AG09319 (cell line): ENCODE results near the gene MCF2L2.

Experiments used
- DNase-seq: peaks from one replicate; pipeline ENCODE4 v3.0.0-alpha.2; 2010; ENCODE audit warnings: low read depth; ENCODE audit errors: extremely low read depth
- CTCF ChIP-seq: IDR thresholded peaks from 2 replicates; pipeline ENCODE4 v1.5.1; 2011; ENCODE audit warnings: low read depth, mild to moderate bottlenecking, inconsistent platforms, low read length, moderate library complexity

MCF2L2 gene

GRCh38 chr3:183449391-183449790 lies 21.0 kb upstream of the MCF2L2 start:
- DNase-seq: no peak
- no peak for TF ChIP-seq CTCF

GRCh38 chr3:183448369-183449128 lies 20.1 kb upstream of the MCF2L2 start:
- TF ChIP-seq CTCF: no peak
- DNase-seq: no peak

- DNase-seq: peak; percentile 20
- TF ChIP-seq CTCF: no peak
These were observed 19.0 kb upstream of the MCF2L2 start for GRCh38 chr3:183447206-183448001.

- TF ChIP-seq CTCF: no peak
- no peak for DNase-seq
These were observed 18.4 kb upstream of the MCF2L2 start for GRCh38 chr3:183446838-183447205.

GRCh38 chr3:183444748-183445147 lies 16.3 kb upstream of the MCF2L2 start:
- TF ChIP-seq CTCF: no peak
- DNase-seq: no peak

- no peak for DNase-seq
- TF ChIP-seq CTCF: no peak
These were observed 15.3 kb upstream of the MCF2L2 start for GRCh38 chr3:183443395-183444385.
